CD4-positive, CD25-positive, alpha-beta regulatory T cell (primary cell): ENCODE data around the gene NUFIP1. TPM values are rescaled to one million over a fixed set of nuclear protein-coding genes. Genes with fewer than 3 reads are reported as not detected.
"Not testable (repeated sequence)": the region's sequence is repeated elsewhere in the genome, so short reads cannot be mapped to it uniquely, and the experiment has no call there.

Experiments used
- ATAC-seq, 2 donors: fragments of 150-1000 bp; cut with Tn5 transposase; one replicate each; pipeline ENCODE4 v1.10.0; 2021; ENCODE audit warnings: low read depth in 2 of 2, moderate number of reproducible peaks in 2 of 2, moderate library complexity in 1 of 2
- DNase-seq, 3 donors: peaks; one replicate each; pipeline versions ENCODE4 v3.0.0 to v3.0.0-alpha.2; 2012 to 2022; ENCODE audit warnings: mixed read lengths in 1 of 3
- H3K27ac ChIP-seq: one replicate; pipeline ENCODE4 v1.7.0; 2013; ENCODE audit warnings: mild to moderate bottlenecking, low read length; ENCODE audit not compliant: insufficient read depth, poor library complexity, severe bottlenecking
- H3K27me3 ChIP-seq: one replicate; pipeline ENCODE4 v1.7.0; 2013; ENCODE audit warnings: low read length; ENCODE audit not compliant: control insufficient read depth, insufficient read depth
- H3K36me3 ChIP-seq: one replicate; pipeline ENCODE4 v1.7.0; 2013; ENCODE audit warnings: mild to moderate bottlenecking, low read length, moderate library complexity; ENCODE audit not compliant: control insufficient read depth, insufficient read depth
- H3K4me1 ChIP-seq: 2 replicates; pipeline ENCODE4 v1.7.0; 2013; ENCODE audit warnings: mild to moderate bottlenecking, low read length; ENCODE audit not compliant: insufficient read depth, control insufficient read depth, poor library complexity, severe bottlenecking
- H3K4me3 ChIP-seq: one replicate; pipeline ENCODE4 v1.7.0; 2013; ENCODE audit warnings: low read depth, mild to moderate bottlenecking, low read length, moderate library complexity
- H3K9me3 ChIP-seq, 2 experiments: 1 replicate in 1 of 2; 2 replicates in 1 of 2; pipeline ENCODE4 v1.7.0; 2013; ENCODE audit warnings: low read length in 2 of 2, mild to moderate bottlenecking in 1 of 2, moderate library complexity in 1 of 2; ENCODE audit not compliant: control insufficient read depth in 2 of 2
- H3K27ac Mint-ChIP-seq, 3 donors: one replicate each; pipeline ENCODE4 v1.8.0; 2020 to 2022; ENCODE audit warnings: mild to moderate bottlenecking in 3 of 3, mixed read lengths in 3 of 3, moderate library complexity in 2 of 3
- H3K27me3 Mint-ChIP-seq: one replicate; pipeline ENCODE4 v1.8.0; 2022; ENCODE audit warnings: mild to moderate bottlenecking, mixed read lengths
- H3K36me3 Mint-ChIP-seq: one replicate; pipeline ENCODE4 v1.8.0; 2020; ENCODE audit warnings: mixed read lengths
- H3K4me1 Mint-ChIP-seq, 4 donors: one replicate each; pipeline ENCODE4 v1.8.0; 2020 to 2022; ENCODE audit warnings: mixed read lengths in 4 of 4, mild to moderate bottlenecking in 1 of 4
- H3K4me3 Mint-ChIP-seq, 4 donors: one replicate each; pipeline ENCODE4 v1.8.0; 2020 to 2022; ENCODE audit warnings: mild to moderate bottlenecking in 4 of 4, mixed read lengths in 4 of 4, moderate library complexity in 3 of 4
- H3K9me3 Mint-ChIP-seq, 7 donors: one replicate each; pipeline ENCODE4 v1.8.0; 2020 to 2022; ENCODE audit warnings: mixed read lengths in 7 of 7, mild to moderate bottlenecking in 3 of 7, moderate library complexity in 2 of 7
- polyA plus RNA-seq, 4 donors: library from polyadenylated mRNA; unstranded; fragments of 300-500 nt; fragmentation: Illumina TruSeq; gene quantifications; one replicate each; pipeline ENCODE4 v1.2.3, GENCODE V29; 2021
- total RNA-seq: library from RNA; stranded (reverse); gene quantifications from one replicate; pipeline ENCODE4 v1.2.3, GENCODE V29; 2022

NUFIP1 gene
- total and polyA plus RNA-seq, 5 donors from 2014 or later = 4.0 to 4.8 (median 4.1) TPM

GRCh38 chr13:44904967-44905366 lies 84.3 kb downstream of the NUFIP1 start:
- Histone ChIP-seq H3K27ac (no peak overlapping the region), H3K36me3 (no peaks in the 10 kb centered on the region), H3K4me3 (no peak overlapping the region), H3K27me3 (peaks cover 2% of the 10 kb centered on the region), H3K9me3 (no peaks in the 10 kb centered on the region), H3K4me1 (no peaks in the 10 kb centered on the region)
- Mint-ChIP-seq H3K4me1 (peaks cover 0 to 2% (median 0%) of the 10 kb centered on the region in 4 donors), H3K4me3 (no peak overlapping the region), H3K27me3 (peaks cover 22% of the 10 kb centered on the region), H3K36me3 (no peaks in the 10 kb centered on the region), H3K27ac (no peak overlapping the region), H3K9me3 (peaks cover 0 to 2% (median 0%) of the 10 kb centered on the region in 7 donors)
- DNase-seq (no peak), ATAC-seq (no peak)

DNA sequence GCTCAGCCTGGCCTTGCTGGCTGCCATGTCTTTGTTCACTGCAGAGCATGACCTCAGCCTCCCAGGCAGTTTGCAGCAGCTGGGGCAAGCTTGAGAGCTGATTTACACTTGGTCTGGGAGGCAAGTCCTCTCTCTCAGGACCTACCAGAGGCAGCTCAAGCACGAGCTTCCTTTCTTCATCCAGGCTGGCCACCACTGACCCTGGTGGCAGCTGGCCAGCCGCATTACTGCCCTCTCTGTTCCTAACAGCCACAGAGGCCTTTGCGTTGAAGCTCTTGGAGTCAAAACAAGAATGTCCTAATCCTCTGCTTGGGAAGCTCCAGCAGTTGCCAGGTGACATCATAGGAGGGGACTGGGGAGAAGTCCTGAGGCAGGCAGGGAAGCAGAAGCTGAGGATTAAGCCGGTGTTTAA lies 85.7 kb downstream of the NUFIP1 start:
- Histone ChIP-seq H3K4me1 (no peaks in the 10 kb centered on the region), H3K9me3 (no peaks in the 10 kb centered on the region), H3K36me3 (no peaks in the 10 kb centered on the region), H3K27me3 (peaks cover 2% of the 10 kb centered on the region), H3K4me3 (no peak overlapping the region), H3K27ac (no peak overlapping the region)
- ATAC-seq (no peak), DNase-seq (no peak)
- Mint-ChIP-seq H3K27ac (peak overlapping the region in 1 of 3 donors; percentile 25), H3K36me3 (no peaks in the 10 kb centered on the region), H3K4me3 (no peak overlapping the region), H3K4me1 (no peaks in the 10 kb centered on the region), H3K27me3 (peaks cover 22% of the 10 kb centered on the region), H3K9me3 (peaks cover 0 to 2% (median 0%) of the 10 kb centered on the region in 7 donors)

DNA sequence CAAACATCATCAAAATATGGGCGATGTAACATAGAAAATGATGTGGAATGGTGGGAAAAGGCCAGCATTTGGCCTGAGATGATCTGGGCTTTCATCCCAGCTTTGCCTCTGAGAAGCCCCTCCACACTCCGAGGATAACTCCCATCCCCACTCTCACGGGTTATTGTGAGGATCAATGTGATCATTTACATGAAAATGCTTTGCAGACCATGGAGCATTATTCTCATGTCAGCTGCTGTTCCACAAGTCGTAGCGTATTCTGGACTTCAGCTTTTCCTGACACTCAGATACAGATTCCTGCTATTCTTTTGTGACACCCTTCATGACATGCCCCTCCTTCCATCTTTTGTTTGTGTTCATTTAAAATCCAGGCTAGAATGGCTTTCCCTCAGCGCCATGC lies 86.5 kb downstream of the NUFIP1 start:
- Mint-ChIP-seq H3K27me3 (peaks cover 22% of the 10 kb centered on the region), H3K9me3 (peaks cover 0 to 4% (median 0%) of the 10 kb centered on the region in 7 donors), H3K4me3 (no peak overlapping the region), H3K4me1 (no peaks in the 10 kb centered on the region), H3K27ac (no peak overlapping the region), H3K36me3 (no peaks in the 10 kb centered on the region)
- DNase-seq = no peak
- no peaks in the 10 kb centered on the region for H3K36me3 ChIP-seq
- H3K27ac ChIP-seq = no peak overlapping the region
- peaks cover 2% of the 10 kb centered on the region for H3K27me3 ChIP-seq
- H3K4me1 ChIP-seq = no peaks in the 10 kb centered on the region
- no peak overlapping the region for H3K4me3 ChIP-seq
- no peak for ATAC-seq
- no peaks in the 10 kb centered on the region for H3K9me3 ChIP-seq

DNA sequence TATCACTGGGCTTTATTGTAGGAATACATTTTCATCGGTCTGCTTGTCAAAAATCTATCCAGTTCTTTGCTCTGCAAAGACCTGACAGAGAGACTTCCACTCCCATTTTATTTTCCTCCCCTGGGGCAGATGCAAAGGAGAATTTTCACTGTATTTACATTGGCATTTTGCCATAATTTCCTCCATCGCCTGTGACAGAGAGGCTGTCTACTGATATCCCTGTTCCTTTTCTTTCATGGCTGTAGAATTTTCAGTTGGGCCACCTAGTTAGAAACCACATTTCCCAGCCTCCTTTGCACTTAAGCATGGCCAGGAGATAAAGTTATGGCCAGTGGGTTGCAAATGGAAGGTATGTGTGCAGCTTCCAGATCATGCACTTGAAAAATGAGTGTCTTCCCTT lies 89.3 kb downstream of the NUFIP1 start:
- peaks cover 2% of the 10 kb centered on the region for H3K27me3 ChIP-seq
- H3K4me1 ChIP-seq = no peaks in the 10 kb centered on the region
- no peaks in the 10 kb centered on the region for H3K4me1 Mint-ChIP-seq
- H3K4me3 Mint-ChIP-seq = no peak overlapping the region
- no peak for ATAC-seq
- H3K9me3 ChIP-seq = no peaks in the 10 kb centered on the region
- H3K4me3 ChIP-seq = no peak overlapping the region
- H3K9me3 Mint-ChIP-seq = peaks cover 0 to 4% (median 0%) of the 10 kb centered on the region in 7 donors
- DNase-seq = no peak
- no peak overlapping the region for H3K27ac ChIP-seq
- peaks cover 10% of the 10 kb centered on the region for H3K27me3 Mint-ChIP-seq
- no peaks in the 10 kb centered on the region for H3K36me3 ChIP-seq
- H3K36me3 Mint-ChIP-seq = no peaks in the 10 kb centered on the region
- H3K27ac Mint-ChIP-seq = no peak overlapping the region

GRCh38 chr13:44898308-44898707 lies 91.0 kb downstream of the NUFIP1 start:
- H3K4me3 Mint-ChIP-seq, H3K36me3 Mint-ChIP-seq, H3K27me3 Mint-ChIP-seq, H3K4me1 Mint-ChIP-seq, H3K4me3 ChIP-seq, H3K36me3 ChIP-seq, H3K27me3 ChIP-seq, H3K9me3 ChIP-seq, H3K27ac ChIP-seq, ATAC-seq, H3K4me1 ChIP-seq, H3K9me3 Mint-ChIP-seq, DNase-seq, H3K27ac Mint-ChIP-seq: not testable (repeated sequence)

- Histone ChIP-seq H3K9me3 (no peaks in the 10 kb centered on the region), H3K27ac (no peak overlapping the region), H3K4me1 (no peaks in the 10 kb centered on the region), H3K36me3 (no peaks in the 10 kb centered on the region), H3K27me3 (no peaks in the 10 kb centered on the region), H3K4me3 (no peak overlapping the region)
- Mint-ChIP-seq H3K4me3 (no peak overlapping the region), H3K27ac (no peak overlapping the region), H3K36me3 (no peaks in the 10 kb centered on the region), H3K27me3 (peaks cover 2% of the 10 kb centered on the region), H3K9me3 (peaks cover 0 to 2% (median 0%) of the 10 kb centered on the region in 7 donors), H3K4me1 (no peaks in the 10 kb centered on the region)
- DNase-seq = no peak
- ATAC-seq = no peak
Observed at GRCh38 chr13:44895953-44896335, 93.3 kb downstream of the NUFIP1 start.

- no peaks in the 10 kb centered on the region for H3K9me3 ChIP-seq
- no peak overlapping the region for H3K27ac ChIP-seq
- no peaks in the 10 kb centered on the region for H3K36me3 ChIP-seq
- no peaks in the 10 kb centered on the region for H3K4me1 ChIP-seq
- no peaks in the 10 kb centered on the region for H3K27me3 Mint-ChIP-seq
- no peaks in the 10 kb centered on the region for H3K4me1 Mint-ChIP-seq
- no peaks in the 10 kb centered on the region for H3K27me3 ChIP-seq
- DNase-seq (no peak), ATAC-seq (no peak)
- no peak overlapping the region for H3K4me3 Mint-ChIP-seq
- H3K9me3 Mint-ChIP-seq = peaks cover 0 to 2% (median 0%) of the 10 kb centered on the region in 7 donors
- no peak overlapping the region for H3K27ac Mint-ChIP-seq
- H3K36me3 Mint-ChIP-seq = no peaks in the 10 kb centered on the region
- H3K4me3 ChIP-seq = no peak overlapping the region
Observed at GRCh38 chr13:44895264-44895952, 93.9 kb downstream of the NUFIP1 start.
